Upper lobe of left lung (tissue), 6 donors: ENCODE results near the gene ATF3. TPM values are rescaled to one million over a fixed set of nuclear protein-coding genes. Genes with fewer than 3 reads are reported as not detected.
"Not testable (repeated sequence)": the region's sequence is repeated elsewhere in the genome, so short reads cannot be mapped to it uniquely, and the experiment has no call there.

ENCODE experiments used
- ATAC-seq, 2 donors: fragments of 200-7000 bp; cut with Tn5 transposase; one replicate each; pipeline ENCODE4 v1.9.1; 2022; ENCODE audit warnings: mild to moderate bottlenecking in 2 of 2, moderate library complexity in 2 of 2; ENCODE audit not compliant: low FRiP score in 2 of 2
- DNase-seq, 2 donors: peaks; one replicate each; pipeline ENCODE4 v3.0.0-alpha.2; 2019 to 2020
- H3K27ac ChIP-seq, 4 donors: fragments of 200-600 bp; sonication (generic); one replicate each; pipeline ENCODE4 v1.5.1; 2016 to 2019
- H3K27me3 ChIP-seq, 4 donors: fragments of 200-600 bp; sonication (generic); one replicate each; pipeline ENCODE4 v1.5.1; 2017 to 2019
- H3K36me3 ChIP-seq, 4 donors: fragments of 200-600 bp; sonication (generic); one replicate each; pipeline ENCODE4 v1.5.1; 2016 to 2019
- H3K4me1 ChIP-seq, 4 donors: fragments of 200-600 bp; sonication (generic); one replicate each; pipeline ENCODE4 v1.5.1; 2018 to 2019
- H3K4me3 ChIP-seq, 4 donors: fragments of 200-600 bp; sonication (generic); one replicate each; pipeline ENCODE4 v1.5.1; 2017 to 2019; ENCODE audit warnings: mild to moderate bottlenecking in 2 of 4, moderate library complexity in 1 of 4
- H3K9me3 ChIP-seq, 4 donors: fragments of 200-600 bp; sonication (generic); one replicate each; pipeline ENCODE4 v1.5.1; 2018 to 2019
- EP300 ChIP-seq, 4 donors: sonication (generic); formaldehyde crosslinking; IDR thresholded peaks; one replicate each; pipeline ENCODE4 v1.5.1; 2017; ENCODE audit warnings: antibody characterized with exemption in 4 of 4, control low read depth in 2 of 4
- POLR2A ChIP-seq, 4 donors: fragments of 450-650 bp; IDR thresholded peaks; one replicate each; pipeline ENCODE4 v1.5.1; 2016 to 2017; ENCODE audit warnings: antibody characterized with exemption in 4 of 4, mild to moderate bottlenecking in 2 of 4
- POLR2AphosphoS5 ChIP-seq, 2 donors: sonication (generic); formaldehyde crosslinking; IDR thresholded peaks; one replicate each; pipeline ENCODE4 v1.5.1; 2017; ENCODE audit warnings: antibody characterized with exemption in 2 of 2
- WGBS, 2 donors: methylation state at CpG; one replicate each; pipeline ENCODE4 v1.1.5; 2017 to 2018; 5-methylcytosine and 5-hydroxymethylcytosine counted together
- total RNA-seq, 6 donors: library from RNA; depleted of rRNA in 4 of 6; stranded (reverse); fragments of >200 nt in 4 of 6; gene quantifications; one replicate each; pipeline versions ENCODE4 v1.1.0 to v1.2.1, GENCODE V29; 2016 to 2021
- TF ChIP-seq, protein P1 (sequence below), 6 experiments: fragments of 450-650 bp in 4 of 6; fragments of 200-600 bp in 2 of 6; sonication (generic) in 2 of 6; IDR thresholded peaks; one replicate each; pipeline ENCODE4 v1.5.1; 2016 to 2019; ENCODE audit warnings: antibody characterized with exemption in 6 of 6
- donor health status: DM: no; HTN: no; CAD: no; lungs with moderate emphysema.
- donor health status: DM: no; HTN: yes; CAD: no; lungs with severe emphysema.

Gene ATF3
- total RNA-seq, 6 donors from 2014 or later = 7.3 to 69.3 (median 21.2) TPM

DNA sequence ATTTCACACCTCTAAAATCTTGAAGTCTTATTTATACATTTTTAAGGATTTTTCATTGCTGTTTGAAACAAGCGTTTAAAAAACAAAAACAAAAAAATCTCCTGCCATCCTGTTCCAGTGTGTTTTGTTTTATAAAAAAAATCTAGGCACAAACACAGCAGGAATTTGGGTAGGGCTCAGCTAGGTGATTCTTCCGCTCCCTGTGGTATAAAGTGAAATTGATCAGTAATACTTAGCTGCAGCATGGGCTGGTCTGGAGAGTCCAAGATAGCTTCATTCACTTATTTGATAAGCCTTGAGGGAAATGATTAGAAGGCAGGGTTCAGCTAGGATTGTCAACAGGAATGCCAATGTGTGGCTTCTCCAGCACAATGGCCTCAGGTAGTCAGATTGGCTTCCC, 25.7 kb downstream of the ATF3 start:
- 94 to 98% methylated on average over 2 of the region's 2 CpGs for WGBS, 2 donors
- Histone ChIP-seq H3K27me3 (no peaks in the 10 kb centered on the region), H3K36me3 (no peaks in the 10 kb centered on the region), H3K4me1 (peaks cover 32 to 50% (median 33%) of the 10 kb centered on the region in 4 donors), H3K9me3 (no peaks in the 10 kb centered on the region), H3K27ac (no peak overlapping the region), H3K4me3 (no peak overlapping the region)
- TF ChIP-seq POLR2A (IDR thresholded peaks at IDR 0.05) (no peak), EP300 (IDR thresholded peaks at IDR 0.05) (no peak), POLR2AphosphoS5 (IDR thresholded peaks at IDR 0.05) (no peak)
- TF ChIP-seq, protein P1, sequence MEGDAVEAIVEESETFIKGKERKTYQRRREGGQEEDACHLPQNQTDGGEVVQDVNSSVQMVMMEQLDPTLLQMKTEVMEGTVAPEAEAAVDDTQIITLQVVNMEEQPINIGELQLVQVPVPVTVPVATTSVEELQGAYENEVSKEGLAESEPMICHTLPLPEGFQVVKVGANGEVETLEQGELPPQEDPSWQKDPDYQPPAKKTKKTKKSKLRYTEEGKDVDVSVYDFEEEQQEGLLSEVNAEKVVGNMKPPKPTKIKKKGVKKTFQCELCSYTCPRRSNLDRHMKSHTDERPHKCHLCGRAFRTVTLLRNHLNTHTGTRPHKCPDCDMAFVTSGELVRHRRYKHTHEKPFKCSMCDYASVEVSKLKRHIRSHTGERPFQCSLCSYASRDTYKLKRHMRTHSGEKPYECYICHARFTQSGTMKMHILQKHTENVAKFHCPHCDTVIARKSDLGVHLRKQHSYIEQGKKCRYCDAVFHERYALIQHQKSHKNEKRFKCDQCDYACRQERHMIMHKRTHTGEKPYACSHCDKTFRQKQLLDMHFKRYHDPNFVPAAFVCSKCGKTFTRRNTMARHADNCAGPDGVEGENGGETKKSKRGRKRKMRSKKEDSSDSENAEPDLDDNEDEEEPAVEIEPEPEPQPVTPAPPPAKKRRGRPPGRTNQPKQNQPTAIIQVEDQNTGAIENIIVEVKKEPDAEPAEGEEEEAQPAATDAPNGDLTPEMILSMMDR (IDR thresholded peaks at IDR 0.05) = no peak
- ATAC-seq = no peak
- no peak for DNase-seq

DNA sequence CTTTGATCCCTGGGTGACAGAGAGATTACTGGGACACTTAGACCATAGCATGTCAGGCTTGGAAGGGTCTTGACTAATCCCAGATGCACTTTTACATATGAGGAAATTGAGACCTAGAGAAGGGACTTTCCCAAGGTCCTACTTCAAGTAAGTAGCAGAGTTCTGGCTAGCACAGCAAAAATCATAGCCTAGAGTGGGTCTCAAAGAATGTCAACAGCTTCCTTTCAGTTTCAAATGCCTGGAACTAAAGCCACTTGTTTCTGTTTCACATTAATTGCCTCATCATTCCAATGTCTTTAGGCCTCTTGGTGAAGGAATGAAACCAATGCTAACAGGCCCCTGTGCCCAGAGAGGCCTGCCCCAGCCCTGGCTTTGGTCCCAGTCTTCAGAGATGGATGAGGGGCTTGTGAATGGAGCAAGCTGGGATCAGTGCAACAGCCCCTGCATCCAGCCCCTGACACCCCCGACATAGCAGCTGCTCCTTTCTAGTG, 26.6 kb downstream of the ATF3 start:
- Histone ChIP-seq H3K4me1 (peaks cover 29 to 42% (median 29%) of the 10 kb centered on the region in 4 donors), H3K9me3 (no peaks in the 10 kb centered on the region), H3K36me3 (no peaks in the 10 kb centered on the region), H3K4me3 (no peak overlapping the region), H3K27ac (peak overlapping the region; percentile 61 to 80 (median 74)), H3K27me3 (no peaks in the 10 kb centered on the region)
- DNase-seq = peak in 1 of 2 donors; percentile 35
- 31 to 78% methylated on average over 1 of the region's 1 CpG for WGBS, 2 donors
- ATAC-seq = peak; percentile 29 to 52
- TF ChIP-seq POLR2A (IDR thresholded peaks at IDR 0.05) (peak in 1 of 4 donors; percentile 13), EP300 (IDR thresholded peaks at IDR 0.05) (peak in 1 of 4 donors; percentile 74), POLR2AphosphoS5 (IDR thresholded peaks at IDR 0.05) (peak in 1 of 2 donors; percentile 57)
- TF ChIP-seq, protein P1 (IDR thresholded peaks at IDR 0.05) = no peak

DNA sequence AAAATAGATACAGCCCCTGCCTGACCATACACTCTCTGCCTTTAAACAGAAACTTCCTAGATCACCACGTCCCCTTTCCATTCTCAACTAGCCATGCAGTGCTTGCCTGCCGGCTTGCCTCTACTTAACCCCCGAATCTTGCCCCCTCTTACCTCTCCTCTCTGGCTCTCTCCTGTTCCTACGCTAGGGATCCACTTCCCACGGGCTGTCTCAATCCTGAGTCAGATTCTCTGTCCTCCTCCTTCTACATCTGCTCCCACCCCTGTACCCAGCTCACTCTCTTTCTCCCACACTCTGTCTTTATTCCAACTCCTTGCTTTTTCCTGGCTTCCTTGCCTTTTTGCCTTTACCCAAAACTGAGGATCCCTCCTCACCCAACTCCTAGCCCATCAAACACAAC, 29.3 kb downstream of the ATF3 start:
- DNase-seq = no peak
- Histone ChIP-seq H3K9me3 (no peaks in the 10 kb centered on the region), H3K27ac (peak overlapping the region; percentile 47 to 80 (median 68)), H3K36me3 (no peaks in the 10 kb centered on the region), H3K27me3 (no peaks in the 10 kb centered on the region), H3K4me1 (peaks cover 29 to 40% (median 29%) of the 10 kb centered on the region in 4 donors), H3K4me3 (peak overlapping the region in 1 of 4 donors; percentile 2)
- WGBS, 2 donors = 76 to 82% methylated on average over 5 of the region's 5 CpGs
- no peak for ATAC-seq
- TF ChIP-seq POLR2AphosphoS5 (IDR thresholded peaks at IDR 0.05) (no peak), EP300 (IDR thresholded peaks at IDR 0.05) (no peak), POLR2A (IDR thresholded peaks at IDR 0.05) (no peak)
- TF ChIP-seq, protein P1 (IDR thresholded peaks at IDR 0.05) = no peak

DNA sequence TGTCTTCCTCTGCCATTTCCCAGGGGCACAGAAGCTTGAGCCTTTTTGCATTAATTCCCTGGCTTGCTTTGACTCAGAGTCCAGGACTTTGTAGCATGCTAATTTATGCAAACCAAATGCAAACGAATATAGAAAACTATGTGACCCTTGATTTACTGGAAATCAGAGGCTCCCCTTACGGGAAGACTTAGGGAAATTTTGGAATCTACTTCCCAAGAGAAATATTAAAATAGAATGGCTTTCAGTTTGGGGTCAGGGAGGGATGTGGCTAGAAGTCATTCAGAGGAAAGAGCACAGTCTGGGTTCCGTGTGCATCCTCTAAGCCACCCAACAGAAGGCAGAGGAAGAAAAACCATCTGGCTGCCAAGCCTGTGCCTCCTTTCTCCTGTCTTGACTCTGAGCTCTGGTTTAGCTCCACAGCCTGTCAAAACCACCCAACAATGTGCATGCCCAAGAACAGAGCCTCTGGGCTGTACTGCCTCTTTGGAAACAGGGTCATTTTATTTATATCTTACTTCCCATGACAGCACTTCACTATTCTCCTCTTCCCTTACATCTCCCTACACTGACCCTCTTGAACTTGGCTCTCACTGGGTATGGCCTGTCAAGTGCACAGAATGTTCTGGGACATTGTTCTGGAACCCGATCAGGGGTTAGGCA, 30.1 kb downstream of the ATF3 start:
- TF ChIP-seq POLR2AphosphoS5 (IDR thresholded peaks at IDR 0.05) (peak in 1 of 2 donors; percentile 26), EP300 (IDR thresholded peaks at IDR 0.05) (peak in 3 of 4 donors; percentile 27 to 80 (median 74)), POLR2A (IDR thresholded peaks at IDR 0.05) (no peak)
- Histone ChIP-seq H3K4me1 (peaks cover 29 to 40% (median 29%) of the 10 kb centered on the region in 4 donors), H3K27ac (peak overlapping the region; percentile 47 to 80 (median 68)), H3K27me3 (no peaks in the 10 kb centered on the region), H3K9me3 (no peaks in the 10 kb centered on the region), H3K4me3 (peak overlapping the region in 1 of 4 donors; percentile 2), H3K36me3 (no peaks in the 10 kb centered on the region)
- no peak for DNase-seq
- ATAC-seq = no peak
- 54 to 60% methylated on average over 4 of the region's 4 CpGs for WGBS, 2 donors

DNA sequence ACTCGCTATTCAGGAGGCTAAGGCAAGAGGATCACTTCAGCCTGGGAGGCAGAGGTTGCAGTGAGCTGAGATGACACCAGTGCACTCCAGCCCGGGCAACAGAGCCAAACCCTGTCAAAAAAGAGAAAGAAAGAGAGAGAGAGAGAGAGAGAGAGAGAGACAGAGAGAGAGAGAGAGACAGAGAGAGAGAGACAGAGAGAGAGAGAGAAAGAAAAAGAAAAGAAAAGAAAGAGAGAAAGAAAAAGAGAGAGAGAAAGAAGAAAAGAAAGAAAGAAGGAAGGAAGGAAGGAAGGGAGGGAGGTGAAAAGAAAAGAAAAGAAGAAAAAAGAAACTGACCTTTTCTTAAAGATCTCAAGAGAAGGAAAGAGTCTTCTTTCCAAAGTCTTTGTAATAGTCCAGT, 31.0 kb downstream of the ATF3 start:
- H3K27me3 ChIP-seq, H3K9me3 ChIP-seq, H3K4me3 ChIP-seq, H3K36me3 ChIP-seq, ATAC-seq, DNase-seq: not testable (repeated sequence)
- Histone ChIP-seq H3K27ac (peak overlapping the region in 3 of 4 donors; percentile 15 to 80 (median 31)), H3K4me1 (peaks cover 29 to 40% (median 29%) of the 10 kb centered on the region in 4 donors)
- 91 to 100% methylated on average over 2 of the region's 2 CpGs for WGBS, 2 donors
